Suprapubic skin (tissue), 3 donors: ENCODE measurements around the gene PGM5.

Source experiments
- POLR2A ChIP-seq, 2 donors: fragments of 450-650 bp; IDR thresholded peaks; one replicate each; pipeline ENCODE4 v1.6.1; 2017; ENCODE audit warnings: antibody characterized with exemption in 2 of 2, mild to moderate bottlenecking in 2 of 2, moderate library complexity in 2 of 2
- TF ChIP-seq, protein P1 (sequence below), 2 donors: fragments of 200-600 bp in 1 of 2; fragments of 450-650 bp in 1 of 2; sonication (generic) in 1 of 2; IDR thresholded peaks; one replicate each; pipeline ENCODE4 v1.5.1; 2016 to 2019; ENCODE audit warnings: antibody characterized with exemption in 2 of 2, mild to moderate bottlenecking in 1 of 2, moderate library complexity in 1 of 2

DNA sequence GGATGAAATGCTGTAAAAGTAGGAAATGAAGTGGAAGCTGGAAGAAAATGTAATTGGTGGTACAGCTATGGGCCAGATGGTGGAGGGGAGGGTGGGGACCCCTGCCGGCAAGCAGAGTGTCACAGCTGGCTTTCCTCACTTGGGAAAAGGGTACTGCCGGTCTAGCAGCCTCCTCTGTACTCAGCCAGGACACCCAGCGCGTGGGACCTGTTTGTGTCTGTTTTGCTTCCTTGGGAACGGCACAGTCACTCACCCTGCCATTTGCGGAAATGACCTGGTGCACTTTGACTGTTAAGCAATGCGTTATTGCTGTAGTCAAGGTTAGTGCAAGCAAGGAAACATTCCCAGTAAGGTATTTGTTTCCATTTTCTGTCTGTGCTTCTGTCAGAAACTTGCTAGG, 174.2 kb downstream of the PGM5 start:
- TF ChIP-seq, protein P1, sequence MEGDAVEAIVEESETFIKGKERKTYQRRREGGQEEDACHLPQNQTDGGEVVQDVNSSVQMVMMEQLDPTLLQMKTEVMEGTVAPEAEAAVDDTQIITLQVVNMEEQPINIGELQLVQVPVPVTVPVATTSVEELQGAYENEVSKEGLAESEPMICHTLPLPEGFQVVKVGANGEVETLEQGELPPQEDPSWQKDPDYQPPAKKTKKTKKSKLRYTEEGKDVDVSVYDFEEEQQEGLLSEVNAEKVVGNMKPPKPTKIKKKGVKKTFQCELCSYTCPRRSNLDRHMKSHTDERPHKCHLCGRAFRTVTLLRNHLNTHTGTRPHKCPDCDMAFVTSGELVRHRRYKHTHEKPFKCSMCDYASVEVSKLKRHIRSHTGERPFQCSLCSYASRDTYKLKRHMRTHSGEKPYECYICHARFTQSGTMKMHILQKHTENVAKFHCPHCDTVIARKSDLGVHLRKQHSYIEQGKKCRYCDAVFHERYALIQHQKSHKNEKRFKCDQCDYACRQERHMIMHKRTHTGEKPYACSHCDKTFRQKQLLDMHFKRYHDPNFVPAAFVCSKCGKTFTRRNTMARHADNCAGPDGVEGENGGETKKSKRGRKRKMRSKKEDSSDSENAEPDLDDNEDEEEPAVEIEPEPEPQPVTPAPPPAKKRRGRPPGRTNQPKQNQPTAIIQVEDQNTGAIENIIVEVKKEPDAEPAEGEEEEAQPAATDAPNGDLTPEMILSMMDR (IDR thresholded peaks at IDR 0.05) = no peak
- no peak for TF ChIP-seq POLR2A (IDR thresholded peaks at IDR 0.05)
